IMR-90 (cell line): ENCODE results near the gene TNFRSF1A. TPM values are rescaled to one million over a fixed set of nuclear protein-coding genes. Genes with fewer than 3 reads are reported as not detected.

Experiments used
- ATAC-seq: fragments of 200-7000 bp; cut with Tn5 transposase; 2 replicates; pipeline ENCODE4 v1.9.1; 2020; ENCODE audit warnings: low read depth, mild to moderate bottlenecking, moderate library complexity
- BruUV-seq: library from RNA; stranded (reverse); fragments of 400-500 nt; replicated peaks from 2 replicates; lab custom pipeline; 2021; lab: Mats Ljungman, UMichigan
- CTCF ChIA-PET: fragments of 300-600 bp; formaldehyde crosslinking; extraction: SDS; loops from one replicate; lab custom pipeline; 2021; ENCODE audit warnings: antibody characterized with exemption; lab: Yijun Ruan, JAX
- POLR2A ChIA-PET: fragments of 300-600 bp; sonication (Branson Sonifier 250); formaldehyde crosslinking; loops from one replicate; lab custom pipeline; 2022; ENCODE audit warnings: antibody characterized with exemption; ENCODE audit not compliant: unreplicated experiment; lab: Charles Lee
- DNase-seq: peaks from one replicate; pipeline ENCODE4 v3.0.0; 2013
- H2AFZ ChIP-seq: replicated peaks from 2 replicates; pipeline ENCODE3; 2013; ENCODE audit warnings: low read length, mild to moderate bottlenecking; ENCODE audit not compliant: poor library complexity
- H2AK5ac ChIP-seq: 2 replicates; pipeline ENCODE4 v1.6.1; 2013; ENCODE audit warnings: low read depth, low read length, inconsistent platforms
- H2AK9ac ChIP-seq: replicated peaks from 2 replicates; pipeline ENCODE3; 2013; ENCODE audit warnings: mild to moderate bottlenecking, low read depth, low read length, moderate library complexity; ENCODE audit not compliant: poor library complexity
- H2BK120ac ChIP-seq: 2 replicates; pipeline ENCODE4 v1.6.1; 2013; ENCODE audit warnings: low read depth, low read length, inconsistent platforms
- H2BK15ac ChIP-seq: 3 replicates; pipeline ENCODE4 v1.6.1; 2013; ENCODE audit warnings: low read depth, low read length, inconsistent platforms
- H2BK20ac ChIP-seq: 2 replicates; pipeline ENCODE4 v1.6.1; 2013; ENCODE audit warnings: low read depth, mild to moderate bottlenecking, inconsistent platforms, low read length, moderate library complexity
- H2BK5ac ChIP-seq: 2 replicates; pipeline ENCODE4 v1.6.1; 2013; ENCODE audit warnings: mild to moderate bottlenecking, low read depth, low read length, inconsistent platforms; ENCODE audit not compliant: poor library complexity, severe bottlenecking
- H3K14ac ChIP-seq: replicated peaks from 2 replicates; pipeline ENCODE4 v1.6.1; 2013; ENCODE audit warnings: low read depth, low read length, inconsistent platforms
- H3K18ac ChIP-seq: 2 replicates; pipeline ENCODE4 v1.6.1; 2013; ENCODE audit warnings: low read depth, low read length, control low read depth
- H3K23ac ChIP-seq: 2 replicates; pipeline ENCODE4 v1.6.1; 2013; ENCODE audit warnings: low read depth, low read length, inconsistent platforms
- H3K27ac ChIP-seq: 2 replicates; pipeline ENCODE4 v1.5.1; 2013; ENCODE audit warnings: mild to moderate bottlenecking, control low read depth, low read length; ENCODE audit not compliant: insufficient read depth
- H3K27me3 ChIP-seq: 2 replicates; pipeline ENCODE4 v1.6.1; 2013; ENCODE audit warnings: low read length; ENCODE audit not compliant: control insufficient read depth, insufficient read depth
- H3K36me3 ChIP-seq: 2 replicates; pipeline ENCODE4 v1.6.1; 2013; ENCODE audit warnings: low read length, mixed read lengths; ENCODE audit not compliant: control insufficient read depth, insufficient read depth
- H3K4ac ChIP-seq: 2 replicates; pipeline ENCODE4 v1.6.1; 2013; ENCODE audit warnings: low read depth, low read length, inconsistent platforms
- H3K4me1 ChIP-seq: 2 replicates; pipeline ENCODE4 v1.6.1; 2013; ENCODE audit warnings: low read length, mixed read lengths; ENCODE audit not compliant: control insufficient read depth, insufficient read depth
- H3K4me2 ChIP-seq: 2 replicates; pipeline ENCODE4 v1.6.1; 2013; ENCODE audit warnings: low read depth, mild to moderate bottlenecking, control low read depth, low read length, moderate library complexity
- H3K4me3 ChIP-seq: 2 replicates; pipeline ENCODE4 v1.5.1; 2013; ENCODE audit warnings: low read depth, mild to moderate bottlenecking, control low read depth, low read length, moderate library complexity; ENCODE audit not compliant: insufficient read depth
- H3K56ac ChIP-seq: 2 replicates; pipeline ENCODE4 v1.6.1; 2013; ENCODE audit warnings: low read length, inconsistent platforms; ENCODE audit not compliant: insufficient read depth; ENCODE audit errors: extremely low read depth
- H3K79me1 ChIP-seq, 2 experiments: 2 replicates each; pipeline ENCODE4 v1.6.1; 2013; ENCODE audit warnings: low read length in 2 of 2, inconsistent platforms in 1 of 2, low read depth in 1 of 2
- H3K9ac ChIP-seq: 2 replicates; pipeline ENCODE4 v1.6.1; 2013; ENCODE audit warnings: low read depth, low read length, control low read depth
- H3K9me1 ChIP-seq: 2 replicates; pipeline ENCODE4 v1.6.1; 2013; ENCODE audit warnings: low read length, inconsistent platforms; ENCODE audit not compliant: insufficient read depth
- H3K9me3 ChIP-seq: 2 replicates; pipeline ENCODE4 v1.6.1; 2013; ENCODE audit warnings: low read length; ENCODE audit not compliant: control insufficient read depth, insufficient read depth
- H4K20me1 ChIP-seq: 2 replicates; pipeline ENCODE4 v1.6.1; 2013; ENCODE audit warnings: low read length, inconsistent platforms; ENCODE audit not compliant: insufficient read depth
- H4K5ac ChIP-seq: 2 replicates; pipeline ENCODE4 v1.6.1; 2013; ENCODE audit warnings: mild to moderate bottlenecking, low read depth, low read length, control low read depth
- H4K8ac ChIP-seq, 2 experiments: 2 replicates each; pipeline ENCODE4 v1.6.1; 2013; ENCODE audit warnings: low read depth in 2 of 2, low read length in 2 of 2, control low read depth in 1 of 2, inconsistent platforms in 1 of 2
- H4K91ac ChIP-seq: 2 replicates; pipeline ENCODE4 v1.6.1; 2013; ENCODE audit warnings: low read depth, low read length, inconsistent platforms; ENCODE audit not compliant: insufficient read depth
- BHLHE40 ChIP-seq: fragments of 150-350 bp; IDR thresholded peaks from 2 replicates; pipeline ENCODE4 v1.6.1; 2016; ENCODE audit warnings: mild to moderate bottlenecking, low read depth, low read length
- CHD1 ChIP-seq: IDR thresholded peaks from 2 replicates; pipeline ENCODE4 v1.6.1; 2012; ENCODE audit warnings: low read depth, low read length, improper control_type of control experiment
- FOS ChIP-seq: fragments of 150-350 bp; IDR thresholded peaks from 2 replicates; pipeline ENCODE4 v1.6.1; 2016; ENCODE audit warnings: low read depth, low read length
- MAFK ChIP-seq: IDR thresholded peaks from 2 replicates; pipeline ENCODE4 v1.6.1; 2012; ENCODE audit warnings: low read depth, low read length, improper control_type of control experiment
- MAZ ChIP-seq: IDR thresholded peaks from 2 replicates; pipeline ENCODE4 v1.6.1; 2012; ENCODE audit warnings: low read depth, mild to moderate bottlenecking, low read length, improper control_type of control experiment, moderate library complexity, borderline replicate concordance
- MXI1 ChIP-seq: IDR thresholded peaks from 2 replicates; pipeline ENCODE4 v1.6.1; 2012; ENCODE audit warnings: low read depth, mild to moderate bottlenecking, low read length, moderate library complexity, borderline replicate concordance
- NFE2L2 ChIP-seq: fragments of 150-350 bp; IDR thresholded peaks from 2 replicates; pipeline ENCODE4 v1.6.1; 2016; ENCODE audit warnings: low read depth, mild to moderate bottlenecking, low read length
- POLR2A ChIP-seq: IDR thresholded peaks from 2 replicates; pipeline ENCODE4 v1.6.1; 2012; ENCODE audit warnings: mild to moderate bottlenecking, low read depth, low read length
- RAD21 ChIP-seq: IDR thresholded peaks from 2 replicates; pipeline ENCODE4 v1.6.1; 2012; ENCODE audit warnings: low read length, improper control_type of control experiment
- RCOR1 ChIP-seq: IDR thresholded peaks from 2 replicates; pipeline ENCODE4 v1.6.1; 2012; ENCODE audit warnings: mild to moderate bottlenecking, low read length, improper control_type of control experiment; ENCODE audit not compliant: insufficient replicate concordance
- RFX5 ChIP-seq: IDR thresholded peaks from 2 replicates; pipeline ENCODE4 v1.8.0; 2012; ENCODE audit warnings: low read depth, mild to moderate bottlenecking, low read length, moderate library complexity
- WGBS, 2 experiments: methylation state at CpG; one replicate each; pipeline versions ENCODE4 v1.1.5 to v1.1.7; 2013; ENCODE audit warnings: missing lambda C conversion rate in 2 of 2; ENCODE audit not compliant: insufficient read length in 1 of 2; ENCODE audit errors: extremely low coverage in 2 of 2; 5-methylcytosine and 5-hydroxymethylcytosine counted together
- dilution Hi-C: fragments of 300-500 bp; cut with HindIII; formaldehyde crosslinking; loops from one replicate; pipeline ENCODE4 v1.14.3; 2018; ENCODE audit warnings: low sequenced_read_pairs; ENCODE audit not compliant: unreplicated experiment
- in situ Hi-C: fragments of 300-500 bp; cut with MboI; formaldehyde crosslinking; loops from 3 replicates; pipeline ENCODE4 v1.14.3; 2019; ENCODE audit warnings: low sequenced_read_pairs, inconsistent platforms, mixed read lengths
- intact Hi-C: fragments of 100-400 bp; cut with micrococcal nuclease; formaldehyde crosslinking; loops from 2 replicates; pipeline ENCODE4 v1.10.0; 2022
- polyA plus RNA-seq, 3 experiments: library from polyadenylated mRNA; depleted of rRNA; stranded (reverse); fragments of >200 nt; gene quantifications; 2 replicates each; pipeline ENCODE4 v1.2.3, GENCODE V29; 2012; ENCODE audit warnings: low replicate concordance in 1 of 3
- total RNA-seq: library from RNA; depleted of rRNA; stranded (reverse); fragments of >200 nt; gene quantifications from 2 replicates; pipeline ENCODE4 v1.2.3, GENCODE V29; 2012
- TF ChIP-seq, protein P1 (sequence below): fragments of 150-350 bp; IDR thresholded peaks from 2 replicates; pipeline ENCODE4 v1.6.1; 2017; ENCODE audit warnings: mild to moderate bottlenecking, antibody characterized with exemption, low read length, low read depth
- TF ChIP-seq, protein P2 (sequence below): conservative IDR thresholded peaks from 2 replicates; pipeline ENCODE4 v1.5.1; 2012; ENCODE audit warnings: mild to moderate bottlenecking, low read depth, low read length, improper control_type of control experiment

TNFRSF1A gene
- total and polyA plus RNA-seq, 2 of the 4 experiments (the other 2 are of a cell fraction): 79.6 to 136 TPM

DNA sequence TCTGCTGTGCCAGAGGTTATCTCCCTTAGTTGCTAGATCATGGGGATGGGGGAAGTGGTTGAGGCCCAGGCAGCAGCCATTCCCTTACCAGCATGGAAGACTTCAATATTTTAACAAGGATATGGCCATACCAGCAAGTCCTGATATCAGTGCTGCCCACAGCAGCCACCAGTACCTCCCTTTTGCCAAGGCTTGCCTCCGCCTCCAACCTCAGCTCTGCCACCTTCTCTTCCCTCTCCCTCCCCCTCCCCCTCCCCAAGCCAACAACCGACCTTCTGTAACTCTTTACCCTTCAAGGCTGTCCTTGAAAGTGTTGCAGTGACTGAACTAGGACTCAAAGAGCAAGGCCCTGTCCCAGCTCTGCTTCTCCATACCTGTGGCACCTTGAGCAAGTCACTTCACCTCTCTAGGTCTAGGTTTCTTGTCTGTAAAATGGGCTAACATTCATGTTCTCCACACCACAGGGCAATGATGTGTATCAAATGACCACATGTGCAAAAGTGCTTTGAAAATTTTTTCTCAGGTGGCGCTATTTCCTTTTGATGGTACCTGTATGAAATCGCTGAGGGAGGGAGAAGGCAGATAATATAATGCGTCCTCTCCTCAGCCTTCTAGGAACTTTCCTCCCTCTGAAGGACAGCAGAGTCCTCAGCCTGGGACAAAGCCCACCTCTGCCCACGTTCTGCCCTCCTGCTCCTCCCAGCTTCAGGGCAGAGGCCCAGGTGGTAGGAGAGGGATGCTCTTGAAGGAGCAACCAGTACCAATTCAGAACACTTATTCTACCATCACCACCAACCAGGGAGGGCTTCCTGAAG is 16.7 kb downstream of the TNFRSF1A start:
- no peak for TF ChIP-seq RCOR1
- TF ChIP-seq, protein P1, sequence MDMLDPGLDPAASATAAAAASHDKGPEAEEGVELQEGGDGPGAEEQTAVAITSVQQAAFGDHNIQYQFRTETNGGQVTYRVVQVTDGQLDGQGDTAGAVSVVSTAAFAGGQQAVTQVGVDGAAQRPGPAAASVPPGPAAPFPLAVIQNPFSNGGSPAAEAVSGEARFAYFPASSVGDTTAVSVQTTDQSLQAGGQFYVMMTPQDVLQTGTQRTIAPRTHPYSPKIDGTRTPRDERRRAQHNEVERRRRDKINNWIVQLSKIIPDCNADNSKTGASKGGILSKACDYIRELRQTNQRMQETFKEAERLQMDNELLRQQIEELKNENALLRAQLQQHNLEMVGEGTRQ: no peak
- TF ChIP-seq RAD21: no peak
- TF ChIP-seq MXI1: no peak
- TF ChIP-seq FOS: no peak
- no peak for TF ChIP-seq MAZ
- no peak for TF ChIP-seq POLR2A
- TF ChIP-seq CHD1: no peak
- TF ChIP-seq RFX5: no peak
- no peak for TF ChIP-seq NFE2L2
- TF ChIP-seq, protein P2, sequence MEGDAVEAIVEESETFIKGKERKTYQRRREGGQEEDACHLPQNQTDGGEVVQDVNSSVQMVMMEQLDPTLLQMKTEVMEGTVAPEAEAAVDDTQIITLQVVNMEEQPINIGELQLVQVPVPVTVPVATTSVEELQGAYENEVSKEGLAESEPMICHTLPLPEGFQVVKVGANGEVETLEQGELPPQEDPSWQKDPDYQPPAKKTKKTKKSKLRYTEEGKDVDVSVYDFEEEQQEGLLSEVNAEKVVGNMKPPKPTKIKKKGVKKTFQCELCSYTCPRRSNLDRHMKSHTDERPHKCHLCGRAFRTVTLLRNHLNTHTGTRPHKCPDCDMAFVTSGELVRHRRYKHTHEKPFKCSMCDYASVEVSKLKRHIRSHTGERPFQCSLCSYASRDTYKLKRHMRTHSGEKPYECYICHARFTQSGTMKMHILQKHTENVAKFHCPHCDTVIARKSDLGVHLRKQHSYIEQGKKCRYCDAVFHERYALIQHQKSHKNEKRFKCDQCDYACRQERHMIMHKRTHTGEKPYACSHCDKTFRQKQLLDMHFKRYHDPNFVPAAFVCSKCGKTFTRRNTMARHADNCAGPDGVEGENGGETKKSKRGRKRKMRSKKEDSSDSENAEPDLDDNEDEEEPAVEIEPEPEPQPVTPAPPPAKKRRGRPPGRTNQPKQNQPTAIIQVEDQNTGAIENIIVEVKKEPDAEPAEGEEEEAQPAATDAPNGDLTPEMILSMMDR: no peak
- no peak for TF ChIP-seq BHLHE40
- TF ChIP-seq MAFK: no peak
- H2BK5ac ChIP-seq: no peak overlapping the region
- WGBS, 2 experiments: 30% methylated on average over 1 of the region's 6 CpGs; no CpG with 5 or more reads in 1 of the 2 experiments
- no peak overlapping the region for H2BK120ac ChIP-seq
- ChIA-PET CTCF (no interaction called here), POLR2A (no interaction called here)
- H3K14ac ChIP-seq: peak overlapping the region; percentile 37; the same call in 1 of the 2 replicates
- peak overlapping the region; percentile 39 for H2AK9ac ChIP-seq
- no peak overlapping the region for H2BK15ac ChIP-seq
- no peak overlapping the region for H3K9ac ChIP-seq
- H3K23ac ChIP-seq: no peak overlapping the region
- H3K4me3 ChIP-seq: no peak overlapping the region
- peaks cover 25% of the 10 kb centered on the region for H3K4me1 ChIP-seq
- no peaks in the 10 kb centered on the region for H3K27me3 ChIP-seq
- in situ Hi-C loops: loop anchor here (5.0 kb wide), 1 partner anchor 137 kb away; no protein-coding TSS in a partner anchor
- no TSS peak for BruUV-seq
- dilution Hi-C loops: no loop called here
- no peak overlapping the region for H3K4me2 ChIP-seq
- H2BK20ac ChIP-seq: no peak overlapping the region
- H2AK5ac ChIP-seq: peak overlapping the region; percentile 66
- H4K5ac ChIP-seq: no peak overlapping the region
- H3K18ac ChIP-seq: no peak overlapping the region
- ATAC-seq: no peak
- H3K9me1 ChIP-seq: peaks cover 11% of the 10 kb centered on the region; the same call in 1 of the 2 replicates
- H3K56ac ChIP-seq: no peak overlapping the region
- no peaks in the 10 kb centered on the region for H3K9me3 ChIP-seq
- H3K79me1 ChIP-seq: peaks cover 16 to 54% of the 10 kb centered on the region in 2 experiments; a peak in 3 of 4 replicates
- H4K20me1 ChIP-seq: peaks cover 19% of the 10 kb centered on the region; the same call in 1 of the 2 replicates
- H3K4ac ChIP-seq: peak overlapping the region; percentile 23; the same call in 1 of the 2 replicates
- no peak overlapping the region for H2AFZ ChIP-seq
- peaks cover 43% of the 10 kb centered on the region for H3K36me3 ChIP-seq
- intact Hi-C loops: no loop called here
- H4K8ac ChIP-seq: peak overlapping the region in 1 of 2 experiments; percentile 48; a peak in 1 of 4 replicates
- DNase-seq: no peak
- H4K91ac ChIP-seq: no peak overlapping the region; the same call in 1 of the 2 replicates
- H3K27ac ChIP-seq: no peak overlapping the region; the same call in 1 of the 2 replicates
